ENCODE data around the gene NME5.

- TF ChIP-seq POLR2A (IDR thresholded peaks at IDR 0.05) (no peak), CTCF (IDR thresholded peaks at IDR 0.05 in 8 of 11, conservative IDR thresholded peaks at IDR 0.05 in 3 of 11) (no peak), POLR2AphosphoS5 (IDR thresholded peaks at IDR 0.05) (no peak)
These were observed 32.0 kb downstream of the NME5 start for GRCh38 chr5:138107213-138107612.
